ENCODE data around the gene TAGLN2. TPM values are rescaled to one million over a fixed set of nuclear protein-coding genes. Genes with fewer than 3 reads are reported as not detected.

TAGLN2 gene
- polyA plus RNA-seq (2013, experiment 1 of 2): 328 TPM
- 330 TPM for polyA plus RNA-seq (2013, experiment 2 of 2)

- peak within 1 kb of the TSS; percentile 93 to 98 for H3K18ac ChIP-seq (ENCODE audit: low read depth in 1 of 2, low read length in 2 of 2)
- peak within 1 kb of the TSS; percentile 95 for H2BK5ac ChIP-seq (ENCODE audit: low read depth, low read length, poor library complexity, severe bottlenecking)
- peak within 1 kb of the TSS; percentile 90 for H4K91ac ChIP-seq (ENCODE audit: low read length)
- under 1% methylated on average over 58 of the region's 58 CpGs for WGBS
- H3K27me3 ChIP-seq (ENCODE audit: control insufficient read depth in 1 of 2, insufficient read depth in 1 of 2, low read length in 2 of 2): peaks cover 0 to 4% of the 10 kb centered on the region in 2 experiments
- H2BK15ac ChIP-seq (ENCODE audit: low read depth, poor library complexity, severe bottlenecking): no peak within 1 kb of the TSS
- H3K4me3 ChIP-seq (ENCODE audit: insufficient read depth in 1 of 2, low read depth in 1 of 2, low read length in 2 of 2): peak within 1 kb of the TSS; percentile 92 to 98
- H4K8ac ChIP-seq (ENCODE audit: low read length): peak within 1 kb of the TSS; percentile 74
- peak within 1 kb of the TSS; percentile 94 for H3K27ac ChIP-seq (ENCODE audit: low read length, poor library complexity, severe bottlenecking)
- DNase-seq: peak; percentile 93
- H3K79me1 ChIP-seq (replicated peaks; ENCODE audit: low read length, poor library complexity, severe bottlenecking): peaks cover 4% of the 10 kb centered on the region
- H3K9ac ChIP-seq (ENCODE audit: low read length): peak within 1 kb of the TSS; percentile 99
- H3K36me3 ChIP-seq (ENCODE audit: control insufficient read depth in 1 of 2, insufficient read depth in 2 of 2, low read depth in 1 of 2, low read length in 2 of 2): peaks cover 10 to 11% of the 10 kb centered on the region in 2 experiments
- H3K4me1 ChIP-seq (ENCODE audit: control insufficient read depth, insufficient read depth, low read depth, low read length): peaks cover 31% of the 10 kb centered on the region
- H2AK5ac ChIP-seq (ENCODE audit: low read length, severe bottlenecking): peak within 1 kb of the TSS; percentile 84
- peak within 1 kb of the TSS; percentile 73 for H2AFZ ChIP-seq (ENCODE audit: low read depth, low read length)
- no peaks in the 10 kb centered on the region for H3K9me3 ChIP-seq (ENCODE audit: control insufficient read depth, low read length)
- H2BK120ac ChIP-seq (ENCODE audit: low read depth, low read length): peak within 1 kb of the TSS; percentile 69
- H3K4ac ChIP-seq (ENCODE audit: low read depth in 1 of 2, low read length in 2 of 2): peak within 1 kb of the TSS; percentile 80 to 89
- peak within 1 kb of the TSS in 1 of 2 experiments; percentile 98 for H3K23ac ChIP-seq (ENCODE audit: low read length in 2 of 2)
- H2BK12ac ChIP-seq (ENCODE audit: low read length in 2 of 2): peak within 1 kb of the TSS; percentile 18 to 85
- peak within 1 kb of the TSS; percentile 87 for H3K4me2 ChIP-seq (ENCODE audit: low read length, poor library complexity, severe bottlenecking)
- H3K14ac ChIP-seq (ENCODE audit: low read length in 2 of 2): peak within 1 kb of the TSS; percentile 16 to 98
These were observed at the start of gene TAGLN2 for GRCh38 chr1:159924791-159925718. TSS of gene TAGLN2 (minus strand) at chr1:159925507. CDS start at chr1:159920509, 4,998 bp downstream.

GRCh38 chr1:159974350-159974965, 49.2 kb upstream of the TAGLN2 start:
- H2BK12ac ChIP-seq (ENCODE audit: low read length in 2 of 2): no peak overlapping the region

GRCh38 chr1:159973350-159973940, 48.1 kb upstream of the TAGLN2 start:
- no peaks in the 10 kb centered on the region for H3K9me3 ChIP-seq (ENCODE audit: control insufficient read depth, low read length)
- no peak overlapping the region for H3K18ac ChIP-seq (ENCODE audit: low read depth in 1 of 2, low read length in 2 of 2)
- H3K23ac ChIP-seq (ENCODE audit: low read length in 2 of 2): no peak overlapping the region
- H2BK12ac ChIP-seq (ENCODE audit: low read length in 2 of 2): no peak overlapping the region
- no peak overlapping the region for H3K27ac ChIP-seq (ENCODE audit: low read length, poor library complexity, severe bottlenecking)
- no peak overlapping the region for H2AK5ac ChIP-seq (ENCODE audit: low read length, severe bottlenecking)
- H2BK15ac ChIP-seq (ENCODE audit: low read depth, poor library complexity, severe bottlenecking): no peak overlapping the region
- H3K4me1 ChIP-seq (ENCODE audit: control insufficient read depth, insufficient read depth, low read depth, low read length): no peaks in the 10 kb centered on the region
- no peak for DNase-seq
- no peak overlapping the region for H2AFZ ChIP-seq (ENCODE audit: low read depth, low read length)
- H4K8ac ChIP-seq (ENCODE audit: low read length): no peak overlapping the region
- no peak overlapping the region for H3K4me2 ChIP-seq (ENCODE audit: low read length, poor library complexity, severe bottlenecking)
- H3K36me3 ChIP-seq (ENCODE audit: control insufficient read depth in 1 of 2, insufficient read depth in 2 of 2, low read depth in 1 of 2, low read length in 2 of 2): peaks cover 0 to 16% of the 10 kb centered on the region in 2 experiments
- H2BK120ac ChIP-seq (ENCODE audit: low read depth, low read length): no peak overlapping the region
- H2BK5ac ChIP-seq (ENCODE audit: low read depth, low read length, poor library complexity, severe bottlenecking): no peak overlapping the region
- H4K91ac ChIP-seq (ENCODE audit: low read length): no peak overlapping the region
- H3K27me3 ChIP-seq (ENCODE audit: control insufficient read depth in 1 of 2, insufficient read depth in 1 of 2, low read length in 2 of 2): peaks cover 0 to 44% of the 10 kb centered on the region in 2 experiments
- H3K4me3 ChIP-seq (ENCODE audit: insufficient read depth in 1 of 2, low read depth in 1 of 2, low read length in 2 of 2): no peak overlapping the region
- H3K79me1 ChIP-seq (replicated peaks; ENCODE audit: low read length, poor library complexity, severe bottlenecking): no peaks in the 10 kb centered on the region
- no peak overlapping the region for H3K4ac ChIP-seq (ENCODE audit: low read depth in 1 of 2, low read length in 2 of 2)
- no peak overlapping the region for H3K9ac ChIP-seq (ENCODE audit: low read length)
- WGBS: 76% methylated on average over 4 of the region's 6 CpGs
- no peak overlapping the region for H3K14ac ChIP-seq (ENCODE audit: low read length in 2 of 2)

More at GRCh38 chr1:159974350-159974965, 49.2 kb upstream of the TAGLN2 start:
- no peak overlapping the region for H3K18ac ChIP-seq (ENCODE audit: low read depth in 1 of 2, low read length in 2 of 2)
- no peaks in the 10 kb centered on the region for H3K4me1 ChIP-seq (ENCODE audit: control insufficient read depth, insufficient read depth, low read depth, low read length)
- no peak overlapping the region for H2AFZ ChIP-seq (ENCODE audit: low read depth, low read length)
- no peak overlapping the region for H2AK5ac ChIP-seq (ENCODE audit: low read length, severe bottlenecking)
- H3K27me3 ChIP-seq (ENCODE audit: control insufficient read depth in 1 of 2, insufficient read depth in 1 of 2, low read length in 2 of 2): peaks cover 0 to 38% of the 10 kb centered on the region in 2 experiments
- H3K4ac ChIP-seq (ENCODE audit: low read depth in 1 of 2, low read length in 2 of 2): no peak overlapping the region
- no peak overlapping the region for H4K91ac ChIP-seq (ENCODE audit: low read length)
- H2BK15ac ChIP-seq (ENCODE audit: low read depth, poor library complexity, severe bottlenecking): no peak overlapping the region
- H3K23ac ChIP-seq (ENCODE audit: low read length in 2 of 2): no peak overlapping the region
- H3K36me3 ChIP-seq (ENCODE audit: control insufficient read depth in 1 of 2, insufficient read depth in 2 of 2, low read depth in 1 of 2, low read length in 2 of 2): peaks cover 0 to 22% of the 10 kb centered on the region in 2 experiments
- 71% methylated on average over 7 of the region's 7 CpGs for WGBS
- DNase-seq: no peak
- no peak overlapping the region for H2BK120ac ChIP-seq (ENCODE audit: low read depth, low read length)
- no peak overlapping the region for H3K4me3 ChIP-seq (ENCODE audit: insufficient read depth in 1 of 2, low read depth in 1 of 2, low read length in 2 of 2)
- H3K79me1 ChIP-seq (replicated peaks; ENCODE audit: low read length, poor library complexity, severe bottlenecking): no peaks in the 10 kb centered on the region
- H3K14ac ChIP-seq (ENCODE audit: low read length in 2 of 2): no peak overlapping the region
- no peaks in the 10 kb centered on the region for H3K9me3 ChIP-seq (ENCODE audit: control insufficient read depth, low read length)
- no peak overlapping the region for H2BK5ac ChIP-seq (ENCODE audit: low read depth, low read length, poor library complexity, severe bottlenecking)
- no peak overlapping the region for H3K9ac ChIP-seq (ENCODE audit: low read length)
- H4K8ac ChIP-seq (ENCODE audit: low read length): no peak overlapping the region
- no peak overlapping the region for H3K4me2 ChIP-seq (ENCODE audit: low read length, poor library complexity, severe bottlenecking)
- H3K27ac ChIP-seq (ENCODE audit: low read length, poor library complexity, severe bottlenecking): no peak overlapping the region
